Gastroesophageal sphincter (tissue), 4 donors: ENCODE data around the gene NDOR1. TPM values are rescaled to one million over a fixed set of nuclear protein-coding genes. Genes with fewer than 3 reads are reported as not detected.

Experiments used
- ATAC-seq: fragments of 150-250 bp; one replicate; pipeline ENCODE4 v1.9.1; 2016; ENCODE audit warnings: mild to moderate bottlenecking, moderate library complexity
- H3K27ac ChIP-seq, 4 donors: fragments of 200-600 bp; sonication (generic) in 3 of 4; 1 replicate in 3 of 4; 2 replicates in 1 of 4; pipeline ENCODE4 v1.5.1; 2016 to 2019
- H3K27me3 ChIP-seq: fragments of 200-600 bp; sonication (generic); one replicate; pipeline ENCODE4 v1.5.1; 2019
- H3K36me3 ChIP-seq, 2 donors: fragments of 200-600 bp; sonication (generic); one replicate each; pipeline ENCODE4 v1.5.1; 2019; ENCODE audit warnings: control low read depth in 1 of 2
- H3K4me1 ChIP-seq, 3 donors: fragments of 200-600 bp; sonication (generic); 1 replicate in 2 of 3; 2 replicates in 1 of 3; pipeline ENCODE4 v1.5.1; 2016 to 2019; ENCODE audit warnings: control low read depth in 2 of 3
- H3K4me3 ChIP-seq, 2 donors: fragments of 200-600 bp; sonication (generic); one replicate each; pipeline ENCODE4 v1.5.1; 2019; ENCODE audit warnings: mild to moderate bottlenecking in 1 of 2, moderate library complexity in 1 of 2
- H3K9me3 ChIP-seq, 3 donors: fragments of 200-600 bp; sonication (generic); one replicate each; pipeline ENCODE4 v1.5.1; 2017 to 2019; ENCODE audit warnings: control low read depth in 2 of 3
- CTCF ChIP-seq, 4 experiments: fragments of 200-600 bp in 2 of 4; fragments of 450-650 bp in 2 of 4; sonication (generic) in 1 of 4; IDR thresholded peaks; one replicate each; pipeline ENCODE4 v1.5.1; 2017 to 2019; ENCODE audit warnings: antibody characterized with exemption in 4 of 4, mild to moderate bottlenecking in 2 of 4, moderate library complexity in 2 of 4
- EP300 ChIP-seq: sonication (generic); formaldehyde crosslinking; IDR thresholded peaks from one replicate; pipeline ENCODE4 v1.6.1; 2017; ENCODE audit warnings: antibody characterized with exemption, mild to moderate bottlenecking
- POLR2A ChIP-seq, 2 donors: fragments of 450-650 bp; IDR thresholded peaks; one replicate each; pipeline ENCODE4 v1.6.1; 2017; ENCODE audit warnings: antibody characterized with exemption in 2 of 2, mild to moderate bottlenecking in 2 of 2, moderate library complexity in 1 of 2
- POLR2AphosphoS5 ChIP-seq: sonication (generic); formaldehyde crosslinking; IDR thresholded peaks from one replicate; pipeline ENCODE4 v1.6.1; 2017; ENCODE audit warnings: antibody characterized with exemption
- WGBS, 2 donors: methylation state at CpG; one replicate each; pipeline ENCODE4 v1.1.5; 2018; ENCODE audit warnings: low coverage in 1 of 2; 5-methylcytosine and 5-hydroxymethylcytosine counted together
- total RNA-seq, 4 donors: library from RNA; depleted of rRNA; stranded (reverse); fragments of >200 nt; gene quantifications; one replicate each; pipeline ENCODE4 v1.1.0, GENCODE V29; 2016

Gene NDOR1
- total RNA-seq, 4 donors from 2014 or later: 4.6 to 9.8 (median 7.6) TPM

- Histone ChIP-seq H3K27me3 (peaks cover 100% of the 10 kb centered on the region), H3K9me3 (no peaks in the 10 kb centered on the region), H3K27ac (no peak overlapping the region), H3K36me3 (no peaks in the 10 kb centered on the region), H3K4me3 (no peak overlapping the region), H3K4me1 (peaks cover 0 to 43% (median 21%) of the 10 kb centered on the region in 3 donors)
- TF ChIP-seq EP300 (no peak), POLR2AphosphoS5 (no peak), CTCF (IDR thresholded peaks at IDR 0.05) (no peak), POLR2A (IDR thresholded peaks at IDR 0.05) (no peak)
- ATAC-seq: no peak
- WGBS, 2 donors: 23 to 29% methylated on average over 11 to 12 of the region's 14 CpGs
These were observed 46.1 kb upstream of the NDOR1 start for GRCh38 chr9:137159105-137160053.

GRCh38 chr9:137160054-137160425 is 45.5 kb upstream of the NDOR1 start:
- H3K9me3 ChIP-seq: no peaks in the 10 kb centered on the region
- H3K27me3 ChIP-seq: peaks cover 100% of the 10 kb centered on the region
- no peaks in the 10 kb centered on the region for H3K36me3 ChIP-seq
- H3K4me1 ChIP-seq: peaks cover 0 to 43% (median 21%) of the 10 kb centered on the region in 3 donors
- no peak for ATAC-seq
- TF ChIP-seq EP300: no peak
- H3K27ac ChIP-seq: no peak overlapping the region
- H3K4me3 ChIP-seq: no peak overlapping the region
- WGBS, 2 donors: 55 to 70% methylated on average over 2 to 7 of the region's 17 CpGs

- TF ChIP-seq POLR2AphosphoS5 (no peak), EP300 (no peak), CTCF (IDR thresholded peaks at IDR 0.05) (no peak), POLR2A (IDR thresholded peaks at IDR 0.05) (no peak)
- no peak for ATAC-seq
- no peak overlapping the region for H3K27ac ChIP-seq
- H3K4me3 ChIP-seq: no peak overlapping the region
- H3K9me3 ChIP-seq: no peaks in the 10 kb centered on the region
- H3K4me1 ChIP-seq: peaks cover 0 to 43% (median 21%) of the 10 kb centered on the region in 3 donors
- WGBS, 2 donors: 9% methylated on average over 4 of the region's 56 CpGs; no CpG with 5 or more reads in 1 of the 2 donors
- no peaks in the 10 kb centered on the region for H3K36me3 ChIP-seq
- peaks cover 100% of the 10 kb centered on the region for H3K27me3 ChIP-seq
These were observed 44.6 kb upstream of the NDOR1 start for GRCh38 chr9:137160716-137161557.

DNA sequence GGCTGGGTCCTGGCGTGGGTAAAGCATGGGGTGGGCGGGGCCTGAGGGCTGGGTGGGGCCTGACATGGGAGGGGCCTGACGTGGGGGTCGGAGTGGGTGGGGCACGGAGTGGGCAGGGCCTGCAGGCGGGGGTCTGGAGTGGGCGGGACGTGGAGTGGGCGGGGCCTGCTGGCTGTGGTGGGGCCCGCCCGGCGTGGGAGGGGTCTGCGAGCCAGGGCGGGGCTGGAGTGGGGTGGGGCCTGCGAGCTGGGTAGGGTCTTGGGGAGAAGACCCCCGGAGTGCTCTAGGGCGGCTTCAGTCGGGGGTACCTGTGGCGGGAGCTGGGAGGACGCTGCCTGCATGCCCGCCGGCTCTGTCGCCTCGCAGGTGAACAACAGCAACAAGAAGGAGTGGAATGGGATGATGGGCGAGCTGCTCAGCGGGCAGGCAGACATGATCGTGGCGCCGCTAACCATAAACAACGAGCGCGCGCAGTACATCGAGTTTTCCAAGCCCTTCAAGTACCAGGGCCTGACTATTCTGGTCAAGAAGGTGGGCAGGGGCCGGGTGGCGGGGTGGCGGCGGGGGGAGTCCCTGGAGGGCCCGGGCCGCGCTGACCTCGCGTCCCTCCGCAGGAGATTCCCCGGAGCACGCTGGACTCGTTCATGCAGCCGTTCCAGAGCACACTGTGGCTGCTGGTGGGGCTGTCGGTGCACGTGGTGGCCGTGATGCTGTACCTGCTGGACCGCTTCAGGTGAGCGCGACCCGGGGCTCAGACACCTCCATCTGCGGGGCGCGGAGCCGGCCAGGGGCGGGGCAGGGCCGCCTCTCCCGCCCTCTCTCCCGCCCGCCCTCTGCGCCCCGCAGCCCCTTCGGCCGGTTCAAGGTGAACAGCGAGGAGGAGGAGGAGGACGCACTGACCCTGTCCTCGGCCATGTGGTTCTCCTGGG is 43.7 kb upstream of the NDOR1 start:
- Histone ChIP-seq H3K36me3 (no peaks in the 10 kb centered on the region), H3K27me3 (peaks cover 100% of the 10 kb centered on the region), H3K4me1 (peaks cover 0 to 36% (median 18%) of the 10 kb centered on the region in 3 donors), H3K4me3 (no peak overlapping the region), H3K9me3 (no peaks in the 10 kb centered on the region), H3K27ac (no peak overlapping the region)
- no peak for TF ChIP-seq POLR2A (IDR thresholded peaks at IDR 0.05)
- no peak for TF ChIP-seq CTCF (IDR thresholded peaks at IDR 0.05)
- TF ChIP-seq EP300: no peak
- TF ChIP-seq POLR2AphosphoS5: no peak
- WGBS, 2 donors: 0% methylated on average over 4 of the region's 71 CpGs; no CpG with 5 or more reads in 1 of the 2 donors
- ATAC-seq: no peak
